ENCODE measurements around the gene NTMT1.

NTMT1 gene

GRCh38 chr9:129637673-129638439 is 11.9 kb downstream of the NTMT1 start:
- DNase-seq, result no peak

- no peak for DNase-seq
Measured at GRCh38 chr9:129639034-129639630, 13.2 kb downstream of the NTMT1 start.

GRCh38 chr9:129639756-129640085 is 13.8 kb downstream of the NTMT1 start:
- no peak for DNase-seq

- DNase-seq, result no peak
Measured at GRCh38 chr9:129640086-129640870, 14.3 kb downstream of the NTMT1 start.

- peak; percentile 11 for DNase-seq
Measured at GRCh38 chr9:129640871-129641749, 15.1 kb downstream of the NTMT1 start.

- peak; percentile 88 for DNase-seq
Measured at GRCh38 chr9:129641750-129642585, 16.0 kb downstream of the NTMT1 start, which contains the start of gene ASB6. Gene ASB6, minus strand, starts transcription at chr9:129642151. Its CDS starts 152 bp downstream, at chr9:129641999.

- no peak for DNase-seq
Measured at GRCh38 chr9:129643706-129644105, 17.7 kb downstream of the NTMT1 start.

GRCh38 chr9:129644365-129644764 is 18.4 kb downstream of the NTMT1 start:
- no peak for DNase-seq

GRCh38 chr9:129644902-129645301 is 18.9 kb downstream of the NTMT1 start:
- DNase-seq, result no peak

GRCh38 chr9:129646252-129646651 is 20.3 kb downstream of the NTMT1 start:
- DNase-seq, result no peak

- no peak for DNase-seq
Measured at GRCh38 chr9:129646654-129647053, 20.7 kb downstream of the NTMT1 start.

- no peak for DNase-seq
Measured at GRCh38 chr9:129647635-129648034, 21.7 kb downstream of the NTMT1 start.

- DNase-seq, result no peak
Measured at GRCh38 chr9:129648092-129648763, 22.3 kb downstream of the NTMT1 start.

GRCh38 chr9:129648764-129649115 is 22.8 kb downstream of the NTMT1 start:
- DNase-seq, result no peak

GRCh38 chr9:129649726-129650679 is 24.0 kb downstream of the NTMT1 start:
- no peak for DNase-seq

- no peak for DNase-seq
Measured at GRCh38 chr9:129650680-129651235, 24.8 kb downstream of the NTMT1 start.

- DNase-seq, result no peak
Measured at GRCh38 chr9:129653823-129654553, 28.0 kb downstream of the NTMT1 start.

GRCh38 chr9:129654554-129655040 is 28.6 kb downstream of the NTMT1 start:
- DNase-seq, result no peak

GRCh38 chr9:129655154-129655553 is 29.2 kb downstream of the NTMT1 start:
- no peak for DNase-seq

Data from CD4-positive, alpha-beta T cell treated with Interleukin-4 for 4 hours (primary cell).